ENCODE measurements around the gene ZNF133.
"Not testable (repeated sequence)": the region's sequence is repeated elsewhere in the genome, so short reads cannot be mapped to it uniquely, and the experiment has no call there.

The ZNF133 gene

GRCh38 chr20:18267815-18268214, 20.5 kb upstream of the ZNF133 start:
- Mint-ChIP-seq H3K27me3 (peaks cover 15% of the 10 kb centered on the region), H3K4me3 (no peak overlapping the region), H3K36me3 (no peaks in the 10 kb centered on the region), H3K9me3 (ENCODE audit: low read depth) (no peaks in the 10 kb centered on the region), H3K4me1 (ENCODE audit: low read depth) (no peaks in the 10 kb centered on the region), H3K27ac (no peak overlapping the region)

- Mint-ChIP-seq H3K36me3 (no peaks in the 10 kb centered on the region), H3K9me3 (ENCODE audit: low read depth) (no peaks in the 10 kb centered on the region), H3K27ac (no peak overlapping the region), H3K4me1 (ENCODE audit: low read depth) (no peaks in the 10 kb centered on the region), H3K4me3 (no peak overlapping the region), H3K27me3 (peaks cover 26% of the 10 kb centered on the region)
Measured at GRCh38 chr20:18271160-18271559, 17.2 kb upstream of the ZNF133 start.

- no peak overlapping the region for H3K4me3 Mint-ChIP-seq
- peaks cover 21% of the 10 kb centered on the region for H3K27me3 Mint-ChIP-seq
- no peaks in the 10 kb centered on the region for H3K36me3 Mint-ChIP-seq
- no peaks in the 10 kb centered on the region for H3K9me3 Mint-ChIP-seq (ENCODE audit: low read depth)
- no peak overlapping the region for H3K27ac Mint-ChIP-seq
- peaks cover 2% of the 10 kb centered on the region for H3K4me1 Mint-ChIP-seq (ENCODE audit: low read depth)
Measured at GRCh38 chr20:18272451-18272850, 15.9 kb upstream of the ZNF133 start.

- no peaks in the 10 kb centered on the region for H3K9me3 Mint-ChIP-seq (ENCODE audit: low read depth)
- no peaks in the 10 kb centered on the region for H3K36me3 Mint-ChIP-seq
- H3K27me3 Mint-ChIP-seq = peaks cover 19% of the 10 kb centered on the region
- peaks cover 2% of the 10 kb centered on the region for H3K4me1 Mint-ChIP-seq (ENCODE audit: low read depth)
- no peak overlapping the region for H3K27ac Mint-ChIP-seq
- no peak overlapping the region for H3K4me3 Mint-ChIP-seq
Measured at GRCh38 chr20:18273738-18274137, 14.6 kb upstream of the ZNF133 start.

GRCh38 chr20:18275960-18276359, 12.4 kb upstream of the ZNF133 start:
- not testable (repeated sequence) for H3K36me3 Mint-ChIP-seq; H3K27ac Mint-ChIP-seq; H3K4me3 Mint-ChIP-seq; H3K9me3 Mint-ChIP-seq (ENCODE audit: low read depth); H3K4me1 Mint-ChIP-seq (ENCODE audit: low read depth)
- H3K27me3 Mint-ChIP-seq = peaks cover 28% of the 10 kb centered on the region

- peaks cover 30% of the 10 kb centered on the region for H3K27me3 Mint-ChIP-seq
- H3K4me3 Mint-ChIP-seq = no peak overlapping the region
- H3K36me3 Mint-ChIP-seq = no peaks in the 10 kb centered on the region
- H3K9me3 Mint-ChIP-seq (ENCODE audit: low read depth) = no peaks in the 10 kb centered on the region
- H3K4me1 Mint-ChIP-seq (ENCODE audit: low read depth) = peaks cover 2% of the 10 kb centered on the region
- H3K27ac Mint-ChIP-seq = no peak overlapping the region
Measured at GRCh38 chr20:18276821-18277220, 11.5 kb upstream of the ZNF133 start.

GRCh38 chr20:18279242-18279641, 9.1 kb upstream of the ZNF133 start:
- no peaks in the 10 kb centered on the region for H3K9me3 Mint-ChIP-seq (ENCODE audit: low read depth)
- H3K4me3 Mint-ChIP-seq = no peak overlapping the region
- peaks cover 2% of the 10 kb centered on the region for H3K4me1 Mint-ChIP-seq (ENCODE audit: low read depth)
- H3K36me3 Mint-ChIP-seq = peaks cover 3% of the 10 kb centered on the region
- peaks cover 34% of the 10 kb centered on the region for H3K27me3 Mint-ChIP-seq
- H3K27ac Mint-ChIP-seq = no peak overlapping the region

GRCh38 chr20:18284805-18285533, 3.4 kb upstream of the ZNF133 start:
- Mint-ChIP-seq H3K4me3 (no peak overlapping the region), H3K4me1 (ENCODE audit: low read depth) (peaks cover 12% of the 10 kb centered on the region), H3K9me3 (ENCODE audit: low read depth) (peaks cover 10% of the 10 kb centered on the region), H3K27ac (no peak overlapping the region), H3K27me3 (peaks cover 29% of the 10 kb centered on the region), H3K36me3 (peaks cover 9% of the 10 kb centered on the region)

GRCh38 chr20:18287546-18287914, 797 bp upstream of the ZNF133 start:
- H3K36me3 Mint-ChIP-seq = peaks cover 22% of the 10 kb centered on the region
- peaks cover 22% of the 10 kb centered on the region for H3K4me1 Mint-ChIP-seq (ENCODE audit: low read depth)
- H3K27me3 Mint-ChIP-seq = peaks cover 17% of the 10 kb centered on the region
- peak overlapping the region; percentile 96 for H3K4me3 Mint-ChIP-seq
- H3K9me3 Mint-ChIP-seq (ENCODE audit: low read depth) = peaks cover 10% of the 10 kb centered on the region
- H3K27ac Mint-ChIP-seq = peak overlapping the region; percentile 96

GRCh38 chr20:18288749-18289267, 481 bp downstream of the ZNF133 start:
- Mint-ChIP-seq H3K27me3 (peaks cover 11% of the 10 kb centered on the region), H3K4me3 (peak overlapping the region; percentile 96), H3K9me3 (ENCODE audit: low read depth) (peaks cover 10% of the 10 kb centered on the region), H3K36me3 (peaks cover 26% of the 10 kb centered on the region), H3K4me1 (ENCODE audit: low read depth) (peaks cover 23% of the 10 kb centered on the region), H3K27ac (peak overlapping the region; percentile 96)

GRCh38 chr20:18289306-18289705, 979 bp downstream of the ZNF133 start:
- H3K36me3 Mint-ChIP-seq = peaks cover 26% of the 10 kb centered on the region
- peaks cover 7% of the 10 kb centered on the region for H3K27me3 Mint-ChIP-seq
- peaks cover 23% of the 10 kb centered on the region for H3K4me1 Mint-ChIP-seq (ENCODE audit: low read depth)
- H3K4me3 Mint-ChIP-seq = peak overlapping the region; percentile 96
- H3K27ac Mint-ChIP-seq = no peak overlapping the region
- H3K9me3 Mint-ChIP-seq (ENCODE audit: low read depth) = peaks cover 13% of the 10 kb centered on the region

- no peaks in the 10 kb centered on the region for H3K4me1 Mint-ChIP-seq (ENCODE audit: low read depth)
- H3K4me3 Mint-ChIP-seq = no peak overlapping the region
- no peaks in the 10 kb centered on the region for H3K27me3 Mint-ChIP-seq
- H3K9me3 Mint-ChIP-seq (ENCODE audit: low read depth) = peaks cover 15% of the 10 kb centered on the region
- H3K36me3 Mint-ChIP-seq = peaks cover 47% of the 10 kb centered on the region
- no peak overlapping the region for H3K27ac Mint-ChIP-seq
Measured at GRCh38 chr20:18299364-18299763, 11.0 kb downstream of the ZNF133 start.

- Mint-ChIP-seq H3K4me1 (ENCODE audit: low read depth) (no peaks in the 10 kb centered on the region), H3K9me3 (ENCODE audit: low read depth) (peaks cover 8% of the 10 kb centered on the region), H3K36me3 (peaks cover 30% of the 10 kb centered on the region), H3K27ac (no peak overlapping the region), H3K27me3 (no peaks in the 10 kb centered on the region), H3K4me3 (no peak overlapping the region)
Measured at GRCh38 chr20:18304618-18305017, 16.3 kb downstream of the ZNF133 start.

- no peak overlapping the region for H3K4me3 Mint-ChIP-seq
- no peaks in the 10 kb centered on the region for H3K4me1 Mint-ChIP-seq (ENCODE audit: low read depth)
- no peaks in the 10 kb centered on the region for H3K27me3 Mint-ChIP-seq
- H3K27ac Mint-ChIP-seq = no peak overlapping the region
- peaks cover 3% of the 10 kb centered on the region for H3K9me3 Mint-ChIP-seq (ENCODE audit: low read depth)
- peaks cover 24% of the 10 kb centered on the region for H3K36me3 Mint-ChIP-seq
Measured at GRCh38 chr20:18307301-18307700, 19.0 kb downstream of the ZNF133 start.

- H3K36me3 Mint-ChIP-seq = peaks cover 35% of the 10 kb centered on the region
Measured at GRCh38 chr20:18310051-18310450, 21.7 kb downstream of the ZNF133 start.

GRCh38 chr20:18310592-18310991, 22.3 kb downstream of the ZNF133 start:
- no peak overlapping the region for H3K27ac Mint-ChIP-seq

More at GRCh38 chr20:18310051-18310450, 21.7 kb downstream of the ZNF133 start:
- H3K27ac Mint-ChIP-seq = no peak overlapping the region
- H3K4me1 Mint-ChIP-seq (ENCODE audit: low read depth) = no peaks in the 10 kb centered on the region
- no peaks in the 10 kb centered on the region for H3K27me3 Mint-ChIP-seq
- no peak overlapping the region for H3K4me3 Mint-ChIP-seq
- no peaks in the 10 kb centered on the region for H3K9me3 Mint-ChIP-seq (ENCODE audit: low read depth)

More at GRCh38 chr20:18310592-18310991, 22.3 kb downstream of the ZNF133 start:
- H3K4me1 Mint-ChIP-seq (ENCODE audit: low read depth) = no peaks in the 10 kb centered on the region
- no peak overlapping the region for H3K4me3 Mint-ChIP-seq
- no peaks in the 10 kb centered on the region for H3K9me3 Mint-ChIP-seq (ENCODE audit: low read depth)
- no peaks in the 10 kb centered on the region for H3K27me3 Mint-ChIP-seq
- H3K36me3 Mint-ChIP-seq = peaks cover 40% of the 10 kb centered on the region
